Measurements from ENCODE around the gene ARHGEF19. TPM values are rescaled to one million over a fixed set of nuclear protein-coding genes. Genes with fewer than 3 reads are reported as not detected.

ARHGEF19 gene
- total and polyA plus RNA-seq, 2 experiments from 2014 or later = 8.6 to 14.2 TPM

DNA sequence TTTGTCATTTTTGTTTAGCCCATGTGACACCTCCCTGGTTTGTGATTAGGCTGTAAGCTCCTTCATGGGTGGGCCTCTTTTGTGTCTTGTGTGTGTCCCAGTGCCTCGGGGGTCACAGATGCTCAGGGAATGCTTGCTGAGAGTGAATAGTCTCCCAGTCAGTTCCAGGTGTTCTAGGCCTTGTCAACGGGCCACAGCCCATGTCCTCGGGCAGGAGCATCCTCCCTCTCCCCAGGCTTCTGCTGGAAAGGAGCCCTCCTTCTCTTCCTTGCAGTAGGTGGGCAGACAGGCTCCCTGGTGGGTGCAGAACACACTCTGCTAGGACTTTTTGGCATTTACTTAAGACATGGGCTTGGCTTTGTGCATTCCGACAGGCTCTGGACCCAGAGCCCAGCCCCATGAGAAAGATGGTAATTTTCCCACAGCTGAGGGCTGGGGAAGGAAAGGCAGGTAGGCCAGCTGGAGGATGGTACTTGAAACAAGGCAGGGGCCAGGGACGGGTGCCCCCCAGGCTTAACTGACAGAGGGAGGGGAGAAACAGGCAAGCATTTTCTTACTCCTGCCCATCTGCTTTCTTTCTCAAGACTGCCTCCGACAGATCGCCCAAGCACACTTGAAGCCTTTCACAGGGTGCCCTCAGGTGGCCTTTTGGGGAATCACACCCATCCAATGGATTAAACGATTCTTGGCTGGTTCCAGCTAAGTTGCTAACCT is 31.6 kb upstream of the ARHGEF19 start:
- H3K9ac ChIP-seq = no peak overlapping the region
- no peak overlapping the region for H2AFZ ChIP-seq
- H3K9me3 ChIP-seq (ENCODE audit: low read depth) = no peaks in the 10 kb centered on the region
- no peak overlapping the region for H3K27ac ChIP-seq
- peaks cover 3% of the 10 kb centered on the region; the same call in 1 of the 2 replicates for H3K36me3 ChIP-seq (ENCODE audit: low read depth)
- no peaks in the 10 kb centered on the region for H3K27me3 ChIP-seq (replicated peaks; ENCODE audit: insufficient read depth)
- H4K20me1 ChIP-seq (ENCODE audit: insufficient read depth) = no peaks in the 10 kb centered on the region
- H3K9me2 ChIP-seq (ENCODE audit: insufficient read depth) = no peaks in the 10 kb centered on the region
- in situ Hi-C loops (cut with MboI) = loop anchor here (10.0 kb wide), 1 partner anchor 159 kb away; no protein-coding TSS in a partner anchor
- peaks cover 10% of the 10 kb centered on the region; the same call in 1 of the 2 replicates for H3F3A ChIP-seq (ENCODE audit: insufficient read depth)
- 22 to 25% methylated on average over 7 to 8 of the region's 8 CpGs for WGBS, 2 experiments (ENCODE audit: low coverage in 1 of 2, low lambda C conversion rate in 2 of 2, missing lambda C conversion rate in 2 of 2)
- no peak overlapping the region for H3K4me3 ChIP-seq
- peaks cover 12% of the 10 kb centered on the region; the same call in 1 of the 2 replicates for H3K79me2 ChIP-seq (ENCODE audit: insufficient read depth)
- H3K4me2 ChIP-seq (ENCODE audit: unreplicated experiment) = no peak overlapping the region
- peaks cover 15% of the 10 kb centered on the region for H3K4me1 ChIP-seq (ENCODE audit: insufficient read depth)
- peak; percentile 89 for DNase-seq
- TF ChIP-seq EZH2phosphoT487 (IDR thresholded peaks at IDR 0.05; ENCODE audit: insufficient read depth, low read depth) (no peak), EZH2 (IDR thresholded peaks at IDR 0.05; ENCODE audit: insufficient read depth, poor library complexity, severe bottlenecking) (no peak)

- Histone ChIP-seq H3K4me1 (ENCODE audit: insufficient read depth) (peaks cover 6% of the 10 kb centered on the region), H3K4me3 (no peak overlapping the region), H3K36me3 (ENCODE audit: low read depth) (peaks cover 3% of the 10 kb centered on the region; the same call in 1 of the 2 replicates), H2AFZ (no peak overlapping the region), H3K4me2 (ENCODE audit: unreplicated experiment) (no peak overlapping the region), H3K27ac (no peak overlapping the region), H3K79me2 (ENCODE audit: insufficient read depth) (peaks cover 12% of the 10 kb centered on the region; the same call in 1 of the 2 replicates), H3K27me3 (replicated peaks; ENCODE audit: insufficient read depth) (no peaks in the 10 kb centered on the region), H3F3A (ENCODE audit: insufficient read depth) (peaks cover 4% of the 10 kb centered on the region; the same call in 1 of the 2 replicates), H3K9me3 (ENCODE audit: low read depth) (no peaks in the 10 kb centered on the region), H4K20me1 (ENCODE audit: insufficient read depth) (no peaks in the 10 kb centered on the region), H3K9ac (no peak overlapping the region), H3K9me2 (ENCODE audit: insufficient read depth) (no peaks in the 10 kb centered on the region)
- WGBS, 2 experiments (ENCODE audit: low coverage in 1 of 2, low lambda C conversion rate in 2 of 2, missing lambda C conversion rate in 2 of 2) = 69 to 79% methylated on average over 8 of the region's 8 CpGs
- in situ Hi-C loops (cut with MboI) = loop anchor here (10.0 kb wide), 1 partner anchor 158 kb away; no protein-coding TSS in a partner anchor
- no peak for TF ChIP-seq EZH2 (IDR thresholded peaks at IDR 0.05; ENCODE audit: insufficient read depth, poor library complexity, severe bottlenecking)
- no peak for TF ChIP-seq EZH2phosphoT487 (IDR thresholded peaks at IDR 0.05; ENCODE audit: insufficient read depth, low read depth)
- DNase-seq = no peak
Measured at GRCh38 chr1:16243215-16243610, 30.8 kb upstream of the ARHGEF19 start.

DNA sequence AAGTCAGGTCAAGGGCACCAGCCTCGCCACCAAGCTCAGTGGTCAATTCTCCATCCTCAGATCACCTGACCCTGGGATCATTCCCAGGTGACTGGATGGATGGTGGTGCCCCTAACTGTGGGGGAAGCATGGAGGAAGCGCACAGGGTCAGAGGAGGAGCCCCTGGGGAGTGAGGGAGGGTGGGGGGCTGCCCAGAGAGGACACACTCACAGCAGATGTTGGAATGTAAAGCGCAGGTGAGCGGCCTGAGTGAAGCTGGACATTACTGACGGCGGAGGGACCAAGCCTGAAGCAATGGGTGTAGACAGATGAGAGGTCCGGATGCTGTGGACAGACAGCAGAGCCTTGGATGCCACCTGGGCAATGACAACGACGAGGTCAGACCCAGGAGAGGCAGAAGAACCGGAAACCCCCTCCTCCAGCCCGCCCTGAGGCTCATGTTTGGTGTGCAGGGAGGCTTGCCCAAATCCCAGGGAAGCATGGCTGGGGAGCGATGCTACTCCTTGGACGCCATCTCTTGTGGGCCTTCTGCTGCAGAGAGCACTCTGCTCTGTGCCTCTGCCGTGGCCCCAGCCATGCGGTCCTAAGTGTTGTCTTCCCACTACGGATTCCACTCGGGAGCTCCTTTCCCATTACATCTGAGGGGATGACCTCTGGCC is 30.2 kb upstream of the ARHGEF19 start:
- WGBS, 2 experiments (ENCODE audit: low coverage in 1 of 2, low lambda C conversion rate in 2 of 2, missing lambda C conversion rate in 2 of 2) = 81 to 90% methylated on average over 13 to 17 of the region's 17 CpGs
- Histone ChIP-seq H3K4me2 (ENCODE audit: unreplicated experiment) (no peak overlapping the region), H3F3A (ENCODE audit: insufficient read depth) (peaks cover 10% of the 10 kb centered on the region), H3K27ac (no peak overlapping the region), H3K9me2 (ENCODE audit: insufficient read depth) (no peaks in the 10 kb centered on the region), H3K4me1 (ENCODE audit: insufficient read depth) (peaks cover 6% of the 10 kb centered on the region), H3K36me3 (ENCODE audit: low read depth) (peaks cover 3% of the 10 kb centered on the region; the same call in 1 of the 2 replicates), H4K20me1 (ENCODE audit: insufficient read depth) (no peaks in the 10 kb centered on the region), H2AFZ (no peak overlapping the region), H3K79me2 (ENCODE audit: insufficient read depth) (peaks cover 6% of the 10 kb centered on the region; the same call in 1 of the 2 replicates), H3K9ac (no peak overlapping the region), H3K4me3 (no peak overlapping the region), H3K27me3 (replicated peaks; ENCODE audit: insufficient read depth) (no peaks in the 10 kb centered on the region), H3K9me3 (ENCODE audit: low read depth) (no peaks in the 10 kb centered on the region)
- in situ Hi-C loops (cut with MboI) = loop anchor here (10.0 kb wide), 1 partner anchor 158 kb away; no protein-coding TSS in a partner anchor
- DNase-seq = no peak
- TF ChIP-seq EZH2phosphoT487 (IDR thresholded peaks at IDR 0.05; ENCODE audit: insufficient read depth, low read depth) = no peak
- TF ChIP-seq EZH2 (IDR thresholded peaks at IDR 0.05; ENCODE audit: insufficient read depth, poor library complexity, severe bottlenecking) = no peak

GRCh38 chr1:16241221-16241708 is 28.8 kb upstream of the ARHGEF19 start:
- Histone ChIP-seq H3K79me2 (ENCODE audit: insufficient read depth) (no peaks in the 10 kb centered on the region), H4K20me1 (ENCODE audit: insufficient read depth) (no peaks in the 10 kb centered on the region), H2AFZ (no peak overlapping the region), H3F3A (ENCODE audit: insufficient read depth) (peaks cover 14% of the 10 kb centered on the region), H3K9me2 (ENCODE audit: insufficient read depth) (no peaks in the 10 kb centered on the region), H3K27me3 (replicated peaks; ENCODE audit: insufficient read depth) (no peaks in the 10 kb centered on the region), H3K4me3 (no peak overlapping the region), H3K9ac (no peak overlapping the region), H3K9me3 (ENCODE audit: low read depth) (no peaks in the 10 kb centered on the region), H3K27ac (no peak overlapping the region), H3K4me1 (ENCODE audit: insufficient read depth) (peaks cover 15% of the 10 kb centered on the region), H3K4me2 (ENCODE audit: unreplicated experiment) (no peak overlapping the region), H3K36me3 (ENCODE audit: low read depth) (no peaks in the 10 kb centered on the region)
- no peak for DNase-seq
- TF ChIP-seq EZH2 (IDR thresholded peaks at IDR 0.05; ENCODE audit: insufficient read depth, poor library complexity, severe bottlenecking) = no peak
- TF ChIP-seq EZH2phosphoT487 (IDR thresholded peaks at IDR 0.05; ENCODE audit: insufficient read depth, low read depth) = no peak
- in situ Hi-C loops (cut with MboI) = loop anchor here (10.0 kb wide), 1 partner anchor 156 kb away; no protein-coding TSS in a partner anchor
- 93 to 94% methylated on average over 10 of the region's 10 CpGs for WGBS, 2 experiments (ENCODE audit: low coverage in 1 of 2, low lambda C conversion rate in 2 of 2, missing lambda C conversion rate in 2 of 2)

Measured in GM23248 (cell line).